SK-N-SH treated with all-trans-retinoic acid at 6 μM for 48 hours (cell line): ENCODE measurements around the gene GNPAT.

ENCODE experiments used
- PPARA ChIP-seq: fragments of 250-450 bp; sonication (Bioruptor Pico); IDR thresholded peaks from 2 replicates; pipeline ENCODE4 v1.5.0; 2020; ENCODE audit warnings: mild to moderate bottlenecking, borderline replicate concordance
- RARB ChIP-seq: fragments of 250-450 bp; sonication (Bioruptor Pico); IDR thresholded peaks from 2 replicates; pipeline ENCODE4 v1.8.0; 2021; ENCODE audit warnings: mild to moderate bottlenecking, moderate library complexity
- ZFP3 ChIP-seq: fragments of 250-450 bp; sonication (Bioruptor Pico); IDR thresholded peaks from 2 replicates; pipeline ENCODE4 v1.5.0; 2020; ENCODE audit warnings: mild to moderate bottlenecking, moderate library complexity

- TF ChIP-seq PPARA (no peak), RARB (CRISPR knock-in tag) (no peak), ZFP3 (CRISPR knock-in tag) (no peak)
Observed at GRCh38 chr1:231264642-231265041, 23.6 kb downstream of the GNPAT start.
